Keratinocyte (primary cell): Measurements from ENCODE around the gene SNTB2.

Source experiments
- CTCF ChIP-seq, 3 experiments: IDR thresholded peaks in 1 of 3; conservative IDR thresholded peaks in 1 of 3; optimal IDR thresholded peaks in 1 of 3; 2 replicates in 2 of 3; 3 replicates in 1 of 3; pipeline versions ENCODE3 to v1.5.1; 2011; ENCODE audit warnings: low read length in 3 of 3, mild to moderate bottlenecking in 3 of 3, moderate library complexity in 2 of 3, control low read depth in 1 of 3, inconsistent platforms in 1 of 3; ENCODE audit not compliant: insufficient read depth in 2 of 3; ENCODE audit errors: extremely low read depth in 1 of 3
- EZH2 ChIP-seq: IDR thresholded peaks from one replicate; pipeline ENCODE4 v1.6.1; 2012; ENCODE audit warnings: inconsistent platforms, mild to moderate bottlenecking, low read length, moderate library complexity

GRCh38 chr16:69182730-69183416 is 4.1 kb upstream of the SNTB2 start:
- TF ChIP-seq CTCF (optimal IDR thresholded peaks at IDR 0.05 in 1 of 3, IDR thresholded peaks at IDR 0.05 in 1 of 3, conservative IDR thresholded peaks at IDR 0.05 in 1 of 3; ENCODE audit: extremely low read depth in 1 of 3, insufficient read depth in 2 of 3, low read length in 3 of 3) (no peak), EZH2 (no peak)
